ENCODE measurements around the gene CIB1.

CIB1 gene

GRCh38 chr15:90192961-90193786 is 40.6 kb downstream of the CIB1 start:
- Histone ChIP-seq H3K36me3 (replicated peaks in 1 of 2; ENCODE audit: control insufficient read depth in 2 of 2, insufficient read depth in 2 of 2, low read length in 2 of 2) (no peaks in the 10 kb centered on the region), H3K4me2 (ENCODE audit: insufficient read depth, low read length, poor library complexity, severe bottlenecking) (no peak overlapping the region), H3K9ac (ENCODE audit: low read depth, low read length, poor library complexity) (no peak overlapping the region), H3K4me1 (ENCODE audit: control insufficient read depth in 2 of 2, insufficient read depth in 1 of 2, low read depth in 1 of 2, low read length in 2 of 2) (peaks cover 3 to 6% of the 10 kb centered on the region in 2 donors), H4K91ac (ENCODE audit: low read depth, low read length, poor library complexity) (no peak overlapping the region), H3K27ac (replicated peaks; ENCODE audit: low read length) (no peak overlapping the region), H2AFZ (ENCODE audit: low read length) (no peak overlapping the region), H2BK15ac (ENCODE audit: low read length) (no peak overlapping the region), H3K14ac (ENCODE audit: low read length) (no peak overlapping the region), H3K4ac (ENCODE audit: low read length) (no peak overlapping the region), H3K18ac (ENCODE audit: low read length) (no peak overlapping the region), H2BK12ac (ENCODE audit: low read length) (no peak overlapping the region), H3K23ac (ENCODE audit: low read depth, low read length, poor library complexity) (no peak overlapping the region), H3K79me1 (ENCODE audit: low read depth, low read length) (peaks cover 2% of the 10 kb centered on the region), H2BK5ac (ENCODE audit: low read length) (no peak overlapping the region), H3K27me3 (ENCODE audit: control insufficient read depth in 3 of 3, insufficient read depth in 3 of 3, low read depth in 1 of 3, low read length in 3 of 3) (no peaks in the 10 kb centered on the region), H2AK5ac (ENCODE audit: low read depth, low read length) (no peak overlapping the region), H2BK120ac (ENCODE audit: low read depth, low read length) (no peak overlapping the region), H4K8ac (ENCODE audit: low read depth, low read length) (no peak overlapping the region), H3K4me3 (ENCODE audit: low read length in 2 of 2) (no peak overlapping the region), H3K9me3 (replicated peaks in 1 of 2; ENCODE audit: control insufficient read depth in 2 of 2, insufficient read depth in 1 of 2, low read depth in 1 of 2, low read length in 2 of 2) (no peaks in the 10 kb centered on the region)
- no peak for DNase-seq (ENCODE audit: low spot score)
- WGBS, 2 donors (ENCODE audit: extremely low coverage in 2 of 2, insufficient read length in 2 of 2, insufficient replicate concordance in 1 of 2), result no CpG with 5 or more reads among the region's 16 CpGs

DNA sequence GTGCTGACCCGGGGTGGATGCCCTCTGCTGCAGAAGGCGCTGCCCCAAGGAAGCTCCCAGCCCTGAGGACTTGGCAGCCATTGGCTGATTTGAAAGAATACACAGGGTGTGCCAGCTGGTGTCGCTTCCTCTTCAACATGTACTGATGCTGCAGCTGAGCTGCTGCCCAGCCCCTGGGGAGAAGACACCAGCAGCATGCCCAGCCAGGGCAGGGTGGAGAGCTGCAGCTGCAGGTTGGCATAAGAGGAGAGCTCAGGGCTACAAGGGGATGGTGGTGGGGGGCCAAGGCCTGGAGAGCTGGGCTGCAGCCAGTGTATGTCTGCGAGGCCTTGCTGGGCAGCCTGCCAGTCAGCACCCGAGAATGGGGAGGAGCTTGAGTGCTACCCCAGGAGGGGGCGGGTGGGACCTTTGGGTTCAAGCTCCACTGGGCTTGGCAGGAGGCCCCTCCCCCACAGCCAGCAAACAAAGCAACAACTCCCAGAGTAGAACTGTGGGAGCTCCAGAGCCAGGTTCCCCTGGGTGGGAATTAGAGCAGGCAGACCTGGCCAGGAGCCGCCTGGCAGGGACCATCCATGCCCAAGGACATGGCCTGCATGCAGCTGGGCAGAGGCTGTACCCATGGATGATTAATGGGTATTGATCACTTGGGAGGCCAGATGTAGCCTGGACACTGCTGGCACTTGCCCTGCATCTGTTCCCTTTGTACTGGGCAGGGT is 41.8 kb downstream of the CIB1 start:
- H4K8ac ChIP-seq (ENCODE audit: low read depth, low read length), result no peak overlapping the region
- H3K9ac ChIP-seq (ENCODE audit: low read depth, low read length, poor library complexity), result peak overlapping the region; percentile 72
- no CpG with 5 or more reads among the region's 7 CpGs for WGBS, 2 donors (ENCODE audit: extremely low coverage in 2 of 2, insufficient read length in 2 of 2, insufficient replicate concordance in 1 of 2)
- peak overlapping the region; percentile 10 for H2AK5ac ChIP-seq (ENCODE audit: low read depth, low read length)
- no peak overlapping the region for H2BK5ac ChIP-seq (ENCODE audit: low read length)
- no peak overlapping the region for H3K14ac ChIP-seq (ENCODE audit: low read length)
- H3K4me1 ChIP-seq (ENCODE audit: control insufficient read depth in 2 of 2, insufficient read depth in 1 of 2, low read depth in 1 of 2, low read length in 2 of 2), result peaks cover 6 to 9% of the 10 kb centered on the region in 2 donors
- H2AFZ ChIP-seq (ENCODE audit: low read length), result no peak overlapping the region
- H3K9me3 ChIP-seq (replicated peaks in 1 of 2; ENCODE audit: control insufficient read depth in 2 of 2, insufficient read depth in 1 of 2, low read depth in 1 of 2, low read length in 2 of 2), result no peaks in the 10 kb centered on the region
- H3K18ac ChIP-seq (ENCODE audit: low read length), result peak overlapping the region; percentile 35
- H3K27ac ChIP-seq (replicated peaks; ENCODE audit: low read length), result no peak overlapping the region
- peak overlapping the region; percentile 65 for H2BK15ac ChIP-seq (ENCODE audit: low read length)
- H3K36me3 ChIP-seq (replicated peaks in 1 of 2; ENCODE audit: control insufficient read depth in 2 of 2, insufficient read depth in 2 of 2, low read length in 2 of 2), result no peaks in the 10 kb centered on the region
- H2BK12ac ChIP-seq (ENCODE audit: low read length), result peak overlapping the region; percentile 93
- H3K4ac ChIP-seq (ENCODE audit: low read length), result no peak overlapping the region
- no peak overlapping the region for H2BK120ac ChIP-seq (ENCODE audit: low read depth, low read length)
- no peak overlapping the region for H3K4me2 ChIP-seq (ENCODE audit: insufficient read depth, low read length, poor library complexity, severe bottlenecking)
- DNase-seq (ENCODE audit: low spot score), result no peak
- H4K91ac ChIP-seq (ENCODE audit: low read depth, low read length, poor library complexity), result no peak overlapping the region
- H3K27me3 ChIP-seq (ENCODE audit: control insufficient read depth in 3 of 3, insufficient read depth in 3 of 3, low read depth in 1 of 3, low read length in 3 of 3), result no peaks in the 10 kb centered on the region
- H3K23ac ChIP-seq (ENCODE audit: low read depth, low read length, poor library complexity), result no peak overlapping the region
- H3K4me3 ChIP-seq (ENCODE audit: low read length in 2 of 2), result peak overlapping the region in 1 of 2 donors; percentile 68
- H3K79me1 ChIP-seq (ENCODE audit: low read depth, low read length), result peaks cover 2% of the 10 kb centered on the region

- Histone ChIP-seq H2BK12ac (ENCODE audit: low read length) (no peak overlapping the region), H3K79me1 (ENCODE audit: low read depth, low read length) (peaks cover 2% of the 10 kb centered on the region), H3K4me1 (ENCODE audit: control insufficient read depth in 2 of 2, insufficient read depth in 1 of 2, low read depth in 1 of 2, low read length in 2 of 2) (peaks cover 6 to 9% of the 10 kb centered on the region in 2 donors), H4K91ac (ENCODE audit: low read depth, low read length, poor library complexity) (no peak overlapping the region), H2AFZ (ENCODE audit: low read length) (no peak overlapping the region), H3K23ac (ENCODE audit: low read depth, low read length, poor library complexity) (no peak overlapping the region), H3K27me3 (ENCODE audit: control insufficient read depth in 3 of 3, insufficient read depth in 3 of 3, low read depth in 1 of 3, low read length in 3 of 3) (no peaks in the 10 kb centered on the region), H3K4me2 (ENCODE audit: insufficient read depth, low read length, poor library complexity, severe bottlenecking) (no peak overlapping the region), H4K8ac (ENCODE audit: low read depth, low read length) (no peak overlapping the region), H2AK5ac (ENCODE audit: low read depth, low read length) (no peak overlapping the region), H3K14ac (ENCODE audit: low read length) (no peak overlapping the region), H2BK120ac (ENCODE audit: low read depth, low read length) (no peak overlapping the region), H3K36me3 (replicated peaks in 1 of 2; ENCODE audit: control insufficient read depth in 2 of 2, insufficient read depth in 2 of 2, low read length in 2 of 2) (no peaks in the 10 kb centered on the region), H3K4me3 (ENCODE audit: low read length in 2 of 2) (no peak overlapping the region), H3K18ac (ENCODE audit: low read length) (no peak overlapping the region), H3K9me3 (replicated peaks in 1 of 2; ENCODE audit: control insufficient read depth in 2 of 2, insufficient read depth in 1 of 2, low read depth in 1 of 2, low read length in 2 of 2) (no peaks in the 10 kb centered on the region), H2BK15ac (ENCODE audit: low read length) (no peak overlapping the region), H3K4ac (ENCODE audit: low read length) (no peak overlapping the region), H2BK5ac (ENCODE audit: low read length) (no peak overlapping the region), H3K9ac (ENCODE audit: low read depth, low read length, poor library complexity) (no peak overlapping the region), H3K27ac (replicated peaks; ENCODE audit: low read length) (no peak overlapping the region)
- no peak for DNase-seq (ENCODE audit: low spot score)
- WGBS, 2 donors (ENCODE audit: extremely low coverage in 2 of 2, insufficient read length in 2 of 2, insufficient replicate concordance in 1 of 2), result no CpG with 5 or more reads among the region's 3 CpGs
These were observed 42.4 kb downstream of the CIB1 start for GRCh38 chr15:90191344-90191687.

GRCh38 chr15:90190606-90191343 is 43.0 kb downstream of the CIB1 start:
- H3K9me3 ChIP-seq (replicated peaks in 1 of 2; ENCODE audit: control insufficient read depth in 2 of 2, insufficient read depth in 1 of 2, low read depth in 1 of 2, low read length in 2 of 2), result no peaks in the 10 kb centered on the region
- H4K8ac ChIP-seq (ENCODE audit: low read depth, low read length), result no peak overlapping the region
- no peak overlapping the region for H2AK5ac ChIP-seq (ENCODE audit: low read depth, low read length)
- no peak overlapping the region for H3K9ac ChIP-seq (ENCODE audit: low read depth, low read length, poor library complexity)
- no peaks in the 10 kb centered on the region for H3K27me3 ChIP-seq (ENCODE audit: control insufficient read depth in 3 of 3, insufficient read depth in 3 of 3, low read depth in 1 of 3, low read length in 3 of 3)
- H3K14ac ChIP-seq (ENCODE audit: low read length), result no peak overlapping the region
- no peak overlapping the region for H2BK5ac ChIP-seq (ENCODE audit: low read length)
- H3K4ac ChIP-seq (ENCODE audit: low read length), result no peak overlapping the region
- peaks cover 2% of the 10 kb centered on the region for H3K79me1 ChIP-seq (ENCODE audit: low read depth, low read length)
- no peak overlapping the region for H2BK120ac ChIP-seq (ENCODE audit: low read depth, low read length)
- H2AFZ ChIP-seq (ENCODE audit: low read length), result no peak overlapping the region
- H3K4me2 ChIP-seq (ENCODE audit: insufficient read depth, low read length, poor library complexity, severe bottlenecking), result no peak overlapping the region
- H3K36me3 ChIP-seq (replicated peaks in 1 of 2; ENCODE audit: control insufficient read depth in 2 of 2, insufficient read depth in 2 of 2, low read length in 2 of 2), result no peaks in the 10 kb centered on the region
- no peak overlapping the region for H2BK12ac ChIP-seq (ENCODE audit: low read length)
- no peak overlapping the region for H2BK15ac ChIP-seq (ENCODE audit: low read length)
- peaks cover 6 to 9% of the 10 kb centered on the region in 2 donors for H3K4me1 ChIP-seq (ENCODE audit: control insufficient read depth in 2 of 2, insufficient read depth in 1 of 2, low read depth in 1 of 2, low read length in 2 of 2)
- no peak overlapping the region for H3K27ac ChIP-seq (replicated peaks; ENCODE audit: low read length)
- no peak overlapping the region for H3K23ac ChIP-seq (ENCODE audit: low read depth, low read length, poor library complexity)
- H3K4me3 ChIP-seq (ENCODE audit: low read length in 2 of 2), result no peak overlapping the region
- H4K91ac ChIP-seq (ENCODE audit: low read depth, low read length, poor library complexity), result no peak overlapping the region
- no CpG with 5 or more reads among the region's 10 CpGs for WGBS, 2 donors (ENCODE audit: extremely low coverage in 2 of 2, insufficient read length in 2 of 2, insufficient replicate concordance in 1 of 2)
- H3K18ac ChIP-seq (ENCODE audit: low read length), result peak overlapping the region; percentile 60
- DNase-seq (ENCODE audit: low spot score), result no peak
